ENCODE measurements around the gene NOTCH4. TPM values are rescaled to one million over a fixed set of nuclear protein-coding genes. Genes with fewer than 3 reads are reported as not detected.

NOTCH4 gene
- total and polyA plus RNA-seq, 9 of the 15 experiments (the other 6 are each of a cell fraction or from before 2014, with no cell fraction given) = 0.24 to 4.3 (median 1.7) TPM

- TF ChIP-seq RAD21 (CRISPR knock-in tag; conservative IDR thresholded peaks at IDR 0.05 in 1 of 2, IDR thresholded peaks at IDR 0.05 in 1 of 2) (no peak), ZBTB7A (IDR thresholded peaks at IDR 0.05; ENCODE audit: borderline replicate concordance, control insufficient read depth, low read depth, low read length) (no peak), FUS (optimal IDR thresholded peaks at IDR 0.05; ENCODE audit: low read depth, low read length) (no peak), STAG1 (CRISPR knock-in tag; IDR thresholded peaks at IDR 0.05; ENCODE audit: borderline replicate concordance) (no peak), CBX5 (IDR thresholded peaks at IDR 0.05; ENCODE audit: borderline replicate concordance, low read depth) (no peak), SP2 (IDR thresholded peaks at IDR 0.05; ENCODE audit: extremely low read depth, low read depth, low read length, poor library complexity, severe bottlenecking) (no peak), FOXK1 (CRISPR knock-in tag; IDR thresholded peaks at IDR 0.05; ENCODE audit: borderline replicate concordance) (no peak), SOX6 (IDR thresholded peaks at IDR 0.05) (no peak), POLR2A (conservative IDR thresholded peaks at IDR 0.05) (no peak), NR1H2 (CRISPR knock-in tag; IDR thresholded peaks at IDR 0.05) (no peak), SIRT6 (IDR thresholded peaks at IDR 0.05; ENCODE audit: low read depth, low read length) (no peak), CHCHD3 (CRISPR knock-in tag; IDR thresholded peaks at IDR 0.05) (no peak), DMBX1 (CRISPR knock-in tag; IDR thresholded peaks at IDR 0.05; ENCODE audit: borderline replicate concordance) (0 out of 2 replicates have a peak, but pooled peaks have one; percentile 42), MIER1 (IDR thresholded peaks at IDR 0.05; ENCODE audit: low read depth) (no peak), MCM2 (IDR thresholded peaks at IDR 0.05; ENCODE audit: low read depth) (no peak), HNRNPK (IDR thresholded peaks at IDR 0.05; ENCODE audit: low read depth, low read length, poor library complexity, severe bottlenecking) (no peak), MGA (IDR thresholded peaks at IDR 0.05) (peak; percentile 26; the same call in 1 of the 2 replicates), MCM3 (IDR thresholded peaks at IDR 0.05) (no peak), ID3 (CRISPR knock-in tag; IDR thresholded peaks at IDR 0.05) (no peak), ID3 (tag; IDR thresholded peaks at IDR 0.05) (no peak)
These were observed 7.6 kb downstream of the NOTCH4 start (continued) for GRCh38 chr6:32216285-32216684.

Measured in K562 (cell line).